GM21737 (cell line): ENCODE results near the gene COLGALT1.

Source experiments
- ATAC-seq: cut with Tn5 transposase; IDR thresholded peaks from one replicate; pipeline ENCODE4 v1.9.1; 2021; ENCODE audit warnings: mild to moderate bottlenecking, moderate library complexity; ENCODE audit not compliant: unreplicated experiment

COLGALT1 gene

DNA sequence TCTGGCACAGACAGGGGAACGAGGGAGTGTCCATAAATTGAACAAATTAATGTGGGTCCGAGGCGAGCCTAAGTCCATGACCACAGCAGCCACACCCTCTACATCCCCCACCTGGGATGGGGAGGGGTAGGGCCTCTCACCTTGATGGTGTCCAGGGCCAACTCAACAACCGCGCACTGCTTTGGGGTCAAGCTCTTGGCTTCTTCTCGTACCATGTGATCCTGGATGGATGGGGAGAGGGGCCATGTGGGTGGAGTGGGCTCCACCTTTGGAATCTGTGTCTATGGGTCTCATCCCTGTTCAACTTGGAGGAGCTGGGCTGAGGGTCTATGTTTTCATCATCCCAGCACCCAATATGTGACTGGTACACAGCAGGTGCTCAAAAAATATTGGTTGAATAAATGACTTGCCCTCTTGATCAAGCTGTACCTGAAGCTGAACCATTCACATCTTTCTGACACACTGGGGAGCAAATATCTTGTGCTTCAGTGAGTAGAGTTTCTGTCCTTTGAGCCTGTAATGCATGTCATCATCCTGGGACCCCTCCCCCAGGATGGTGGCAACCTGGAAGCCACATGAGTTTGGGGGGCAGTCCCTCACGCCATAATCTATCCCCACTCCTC lies 62.9 kb downstream of the COLGALT1 start:
- ATAC-seq = no peak

DNA sequence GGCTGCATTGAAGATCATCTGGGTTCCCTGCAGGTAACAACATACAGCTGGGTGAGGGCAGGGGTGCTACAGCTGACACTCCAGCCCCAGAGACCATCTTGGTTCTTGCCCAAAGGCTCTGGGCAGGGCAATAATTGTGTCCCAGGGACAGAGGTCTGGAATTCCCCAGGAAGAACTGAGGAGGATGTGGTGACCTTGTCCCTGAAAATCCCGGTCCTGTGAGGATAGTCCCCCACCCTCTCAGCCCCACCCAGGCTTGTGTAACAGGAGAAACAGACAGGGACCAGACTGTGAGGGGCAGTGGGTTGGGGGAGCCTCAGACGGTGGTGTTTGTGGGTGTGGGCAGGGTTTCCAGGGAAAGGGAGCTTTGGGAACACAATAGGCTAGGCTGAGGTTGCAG lies 63.5 kb downstream of the COLGALT1 start:
- ATAC-seq = no peak

DNA sequence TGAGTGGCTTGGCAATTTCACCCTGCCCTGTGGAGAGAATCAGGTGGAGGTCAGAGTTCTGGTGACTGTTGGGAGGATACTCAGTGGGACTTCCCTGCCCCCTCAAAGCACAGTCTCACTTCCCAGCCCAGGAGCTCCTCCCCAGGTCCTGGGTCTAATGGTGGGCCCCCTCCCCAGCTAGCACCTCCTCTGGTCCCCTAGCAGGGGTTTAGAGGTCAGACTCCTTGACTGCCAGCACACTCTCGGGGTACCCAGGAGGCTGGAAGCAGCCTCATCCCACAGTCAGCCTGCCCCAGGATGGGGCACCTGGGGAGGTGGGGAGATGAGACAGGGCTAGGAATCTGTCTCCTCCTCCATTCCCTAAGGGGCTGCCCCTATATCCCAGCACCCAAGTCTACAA lies 65.2 kb downstream of the COLGALT1 start:
- no peak for ATAC-seq

GRCh38 chr19:17623224-17623935 lies 67.9 kb downstream of the COLGALT1 start:
- ATAC-seq = no peak

- ATAC-seq = no peak
These were observed 69.0 kb downstream of the COLGALT1 start for GRCh38 chr19:17624314-17624991.

DNA sequence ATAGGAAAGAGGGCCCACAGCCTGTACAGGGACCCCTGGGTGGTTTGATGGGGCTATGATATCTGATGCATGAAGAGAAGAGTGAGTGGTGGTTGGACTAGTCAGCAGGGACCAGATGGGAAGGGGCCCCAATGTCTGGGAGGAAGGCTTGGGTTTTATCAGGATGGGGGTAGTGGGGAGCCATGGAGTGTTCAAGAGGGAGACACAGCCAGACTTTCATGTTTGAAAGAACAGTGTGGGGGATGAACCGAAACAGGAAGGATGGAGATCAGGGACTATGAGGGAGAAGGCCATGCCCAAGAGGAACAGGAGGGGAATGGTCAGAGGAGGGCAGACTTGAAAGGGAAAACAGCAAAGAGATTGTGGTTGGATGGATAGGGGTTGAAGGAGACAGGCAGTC lies 69.6 kb downstream of the COLGALT1 start:
- no peak for ATAC-seq

- ATAC-seq = no peak
These were observed 70.5 kb downstream of the COLGALT1 start for GRCh38 chr19:17625980-17626379.

- ATAC-seq = no peak
These were observed 71.1 kb downstream of the COLGALT1 start for GRCh38 chr19:17626456-17627015.

DNA sequence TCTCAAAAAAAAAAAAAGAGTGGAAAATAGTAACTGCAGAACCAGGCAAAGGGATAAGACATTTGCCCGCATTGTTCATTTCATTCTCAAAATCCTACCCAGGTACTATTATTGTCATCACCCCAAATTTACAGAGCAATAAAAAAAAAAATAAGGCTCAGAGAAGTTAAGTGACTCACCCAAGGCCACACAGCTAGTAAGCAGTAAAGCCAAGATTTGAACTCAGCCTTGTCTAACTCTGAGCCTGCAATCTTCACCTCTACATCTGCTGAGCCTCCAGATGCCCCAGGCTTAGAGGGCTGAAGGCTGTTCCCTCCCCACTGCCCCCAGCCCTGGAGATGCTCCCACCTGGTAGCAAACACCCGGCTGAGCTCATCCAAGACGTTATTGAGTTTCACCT lies 71.7 kb downstream of the COLGALT1 start:
- ATAC-seq = no peak

GRCh38 chr19:17627921-17628320 lies 72.5 kb downstream of the COLGALT1 start:
- ATAC-seq = no peak

- no peak for ATAC-seq
These were observed 74.3 kb downstream of the COLGALT1 start for GRCh38 chr19:17629760-17630159.

- ATAC-seq = no peak
These were observed 77.1 kb downstream of the COLGALT1 start for GRCh38 chr19:17632577-17632976.
